NB4 (cell line): Measurements from ENCODE around the gene SH2B3.

Source experiments
- POLR2A ChIP-seq: IDR thresholded peaks from 2 replicates; pipeline ENCODE4 v1.6.1; 2011; ENCODE audit warnings: mild to moderate bottlenecking; ENCODE audit not compliant: insufficient read length; ENCODE audit errors: extremely low read depth
- TF ChIP-seq, protein P1 (sequence below): IDR thresholded peaks from one replicate; pipeline ENCODE4 v1.5.1; 2012; ENCODE audit warnings: low read depth, low read length

- TF ChIP-seq, protein P1, sequence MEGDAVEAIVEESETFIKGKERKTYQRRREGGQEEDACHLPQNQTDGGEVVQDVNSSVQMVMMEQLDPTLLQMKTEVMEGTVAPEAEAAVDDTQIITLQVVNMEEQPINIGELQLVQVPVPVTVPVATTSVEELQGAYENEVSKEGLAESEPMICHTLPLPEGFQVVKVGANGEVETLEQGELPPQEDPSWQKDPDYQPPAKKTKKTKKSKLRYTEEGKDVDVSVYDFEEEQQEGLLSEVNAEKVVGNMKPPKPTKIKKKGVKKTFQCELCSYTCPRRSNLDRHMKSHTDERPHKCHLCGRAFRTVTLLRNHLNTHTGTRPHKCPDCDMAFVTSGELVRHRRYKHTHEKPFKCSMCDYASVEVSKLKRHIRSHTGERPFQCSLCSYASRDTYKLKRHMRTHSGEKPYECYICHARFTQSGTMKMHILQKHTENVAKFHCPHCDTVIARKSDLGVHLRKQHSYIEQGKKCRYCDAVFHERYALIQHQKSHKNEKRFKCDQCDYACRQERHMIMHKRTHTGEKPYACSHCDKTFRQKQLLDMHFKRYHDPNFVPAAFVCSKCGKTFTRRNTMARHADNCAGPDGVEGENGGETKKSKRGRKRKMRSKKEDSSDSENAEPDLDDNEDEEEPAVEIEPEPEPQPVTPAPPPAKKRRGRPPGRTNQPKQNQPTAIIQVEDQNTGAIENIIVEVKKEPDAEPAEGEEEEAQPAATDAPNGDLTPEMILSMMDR, result no peak
- TF ChIP-seq POLR2A, result no peak
Observed at GRCh38 chr12:111448266-111448830, 42.6 kb downstream of the SH2B3 start.
